SIG-M5 treated with dmso at 0.1 percent for 504 hours (cell line): Measurements from ENCODE around the gene NUDT11.
A peak's percentile ranks its signal among the peaks of the same experiment; 100 is the strongest.
"Not testable (repeated sequence)": the region's sequence is repeated elsewhere in the genome, so short reads cannot be mapped to it uniquely, and the experiment has no call there.

Experiments
- DNase-seq: peaks from one replicate; lab custom pipeline; 2025; ENCODE audit not compliant: unreplicated experiment; lab: John Stamatoyannopoulos, UW

NUDT11 gene

GRCh38 chrX:51496501-51497291 lies at the start of gene NUDT11:
Gene NUDT11 (minus strand): TSS chrX:51496592. CDS start chrX:51496444, 148 bp downstream.
- no peak for DNase-seq

- no peak for DNase-seq
Observed at GRCh38 chrX:51520393-51520792, 24.0 kb upstream of the NUDT11 start.

GRCh38 chrX:51519131-51519530 lies 22.7 kb upstream of the NUDT11 start:
- not testable (repeated sequence) for DNase-seq

GRCh38 chrX:51507551-51507950 lies 11.2 kb upstream of the NUDT11 start:
- DNase-seq, result no peak

- not testable (repeated sequence) for DNase-seq
Observed at GRCh38 chrX:51495701-51496488, 497 bp downstream of the NUDT11 start.

- DNase-seq, result no peak
Observed at GRCh38 chrX:51494409-51494808, 2.0 kb downstream of the NUDT11 start.

GRCh38 chrX:51487960-51488267 lies 8.5 kb downstream of the NUDT11 start:
- no peak for DNase-seq

- no peak for DNase-seq
Observed at GRCh38 chrX:51484616-51485015, 11.8 kb downstream of the NUDT11 start.

- not testable (repeated sequence) for DNase-seq
Observed at GRCh38 chrX:51482411-51482810, 14.0 kb downstream of the NUDT11 start.

- no peak for DNase-seq
Observed at GRCh38 chrX:51476930-51477329, 19.5 kb downstream of the NUDT11 start.

GRCh38 chrX:51463322-51463721 lies 33.1 kb downstream of the NUDT11 start:
- DNase-seq, result no peak

- peak; percentile 19 for DNase-seq
Observed at GRCh38 chrX:51461053-51462044, 35.0 kb downstream of the NUDT11 start.

- DNase-seq, result no peak
Observed at GRCh38 chrX:51459125-51459524, 37.3 kb downstream of the NUDT11 start.

- no peak for DNase-seq
Observed at GRCh38 chrX:51456814-51457213, 39.6 kb downstream of the NUDT11 start.

GRCh38 chrX:51456246-51456645 lies 40.1 kb downstream of the NUDT11 start:
- DNase-seq, result no peak

- DNase-seq, result no peak
Observed at GRCh38 chrX:51440365-51440764, 56.0 kb downstream of the NUDT11 start.
